D341Med (cell line): ENCODE data around the gene TGFB1I1.
"Not testable (repeated sequence)": the region's sequence is repeated elsewhere in the genome, so short reads cannot be mapped to it uniquely, and the experiment has no call there.

Experiments
- DNase-seq: peaks from one replicate; pipeline ENCODE4 v3.0.0; 2012; ENCODE audit warnings: low spot score

The TGFB1I1 gene

DNA sequence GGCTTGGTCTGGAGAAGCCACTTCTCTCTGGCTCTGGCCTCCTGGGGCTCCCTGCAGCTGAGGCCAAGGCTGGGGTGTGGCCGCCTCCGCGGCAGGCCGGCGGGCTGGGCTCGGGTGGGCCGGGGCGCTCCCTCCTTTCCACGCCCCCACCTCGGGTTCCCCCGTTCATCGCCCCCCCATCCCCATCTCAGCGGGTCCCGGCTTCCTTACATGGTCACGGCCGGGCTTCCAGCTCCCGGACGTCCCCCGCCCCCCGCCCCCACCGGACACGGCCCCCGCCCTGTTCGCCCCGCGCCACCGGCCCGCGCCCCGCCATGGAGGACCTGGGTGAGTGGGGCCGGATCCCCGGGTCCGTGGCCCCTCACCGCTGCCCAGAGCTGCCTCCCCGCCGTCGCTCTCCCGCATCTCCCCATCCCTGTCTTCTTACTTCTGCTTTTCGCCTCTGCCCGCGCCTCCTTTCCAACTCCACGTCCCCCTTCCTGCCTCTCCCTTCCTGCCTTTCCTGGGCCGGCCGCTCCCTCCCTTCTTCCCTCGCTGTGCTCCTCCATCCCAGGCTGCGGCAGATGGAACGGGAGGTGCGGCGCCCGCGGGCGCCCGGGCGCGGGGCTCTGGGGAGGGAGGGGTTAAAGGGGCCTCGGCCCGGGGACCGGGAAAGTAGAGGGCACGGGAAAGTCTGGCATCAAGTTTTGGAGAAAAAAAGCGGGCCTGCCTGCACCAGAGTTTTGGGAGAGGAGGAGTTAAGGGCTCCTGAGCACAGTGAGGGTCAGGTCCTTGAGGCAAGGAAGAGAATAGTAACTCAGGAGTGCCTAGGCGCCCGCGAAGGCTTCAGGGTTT is at the start of gene TGFB1I1:
Gene TGFB1I1 (plus strand): TSS at position 278 of the 834 bp plus-strand sequence. CDS start 37 bp downstream, at position 315.
- DNase-seq: no peak

DNA sequence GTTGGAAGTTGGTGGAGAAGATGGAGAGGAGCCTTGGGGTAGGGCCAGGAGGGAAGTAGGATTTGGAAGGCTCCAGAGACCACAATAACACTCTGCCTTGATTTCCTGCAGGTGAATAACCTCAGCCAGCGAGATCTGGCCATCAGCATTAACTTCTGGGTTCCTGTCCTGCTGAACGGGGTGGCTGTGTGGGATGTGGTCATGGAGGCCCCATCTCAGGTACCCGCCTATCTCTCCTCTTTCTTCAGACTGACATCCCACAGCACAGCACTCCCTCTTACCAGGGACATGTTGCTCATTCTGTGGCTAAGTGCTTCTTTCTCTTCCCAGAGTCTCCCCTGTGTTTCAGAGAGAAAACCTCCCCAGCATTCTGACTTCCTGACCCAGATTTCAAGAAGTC is 48.7 kb upstream of the TGFB1I1 start:
- no peak for DNase-seq

DNA sequence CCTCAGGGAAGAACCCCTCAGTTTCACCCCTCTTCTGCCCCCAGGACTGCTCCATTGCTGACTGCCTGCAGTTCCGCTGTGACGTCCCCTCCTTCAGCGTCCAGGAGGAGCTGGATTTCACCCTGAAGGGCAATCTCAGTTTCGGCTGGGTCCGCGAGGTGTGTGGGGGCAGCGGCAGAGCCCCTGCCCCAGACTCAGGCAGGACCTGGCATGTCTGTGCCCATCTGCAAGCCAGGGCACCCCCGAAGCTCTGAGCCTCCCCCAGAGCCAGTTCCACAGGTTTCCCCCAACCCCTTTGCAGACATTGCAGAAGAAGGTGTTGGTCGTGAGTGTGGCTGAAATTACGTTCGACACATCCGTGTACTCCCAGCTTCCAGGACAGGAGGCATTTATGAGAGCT is 48.2 kb upstream of the TGFB1I1 start:
- DNase-seq: no peak

DNA sequence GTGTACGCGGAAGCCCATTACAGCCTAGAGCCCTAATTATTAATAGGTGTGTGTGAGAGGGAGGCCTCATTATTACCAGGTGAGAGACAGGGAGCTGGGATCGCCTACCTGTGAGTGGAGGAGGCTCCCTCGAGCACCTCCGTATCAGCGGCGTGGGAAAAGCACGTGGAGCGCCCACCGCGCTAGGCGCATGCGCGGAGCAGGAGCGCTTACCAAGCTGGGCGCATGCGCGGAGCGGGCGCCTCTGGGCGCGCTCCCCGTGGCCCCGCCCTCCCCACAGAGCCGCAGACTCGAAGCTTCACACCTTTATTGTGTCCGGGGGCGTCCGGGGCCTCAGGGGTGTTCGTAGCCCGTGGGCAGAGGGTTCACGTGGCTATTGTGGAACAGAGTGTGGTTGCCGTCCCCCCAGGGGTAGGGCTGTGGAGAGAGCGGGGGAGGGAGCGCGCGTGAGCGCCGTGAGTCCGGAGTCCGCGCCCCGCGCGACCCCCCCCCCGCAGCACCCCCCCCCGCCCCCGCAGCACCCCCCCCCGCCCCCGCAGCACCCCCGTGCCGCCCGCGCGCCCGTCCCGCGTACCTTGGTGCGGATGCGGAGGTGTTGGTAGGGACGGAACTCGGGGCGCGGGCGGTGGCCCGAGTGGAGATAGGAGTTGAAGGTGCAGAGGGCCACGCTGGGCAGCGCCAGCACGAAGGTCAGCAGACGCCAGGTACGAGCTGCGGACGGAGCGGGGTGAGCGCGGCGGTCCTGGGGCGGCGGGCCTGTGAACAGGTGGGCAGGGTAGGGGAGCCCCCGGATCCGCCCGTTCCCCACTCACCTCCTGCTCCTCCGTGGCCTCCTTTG is 44.3 kb upstream of the TGFB1I1 start:
- DNase-seq: no peak

DNA sequence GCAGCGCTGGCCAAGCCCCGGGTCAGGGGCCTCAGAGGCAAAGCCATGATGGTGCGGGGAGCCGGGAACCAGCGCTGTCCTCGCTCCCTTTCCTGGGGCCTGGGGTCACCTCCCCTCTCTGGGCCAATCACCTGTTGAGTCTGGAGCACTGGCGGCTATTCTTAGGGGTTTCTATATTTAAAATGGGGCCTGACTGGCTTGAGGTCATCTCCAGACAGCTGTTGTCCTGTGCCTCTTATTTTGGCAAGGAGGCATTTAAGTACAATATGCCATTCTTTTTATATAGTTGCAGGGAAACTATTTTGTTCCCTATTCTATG is 43.7 kb upstream of the TGFB1I1 start, which contains the start of gene COX6A2:
Gene COX6A2 (minus strand): TSS at position 82 of the 319 bp plus-strand sequence. CDS start 35 bp downstream, at position 47.
- no peak for DNase-seq

DNA sequence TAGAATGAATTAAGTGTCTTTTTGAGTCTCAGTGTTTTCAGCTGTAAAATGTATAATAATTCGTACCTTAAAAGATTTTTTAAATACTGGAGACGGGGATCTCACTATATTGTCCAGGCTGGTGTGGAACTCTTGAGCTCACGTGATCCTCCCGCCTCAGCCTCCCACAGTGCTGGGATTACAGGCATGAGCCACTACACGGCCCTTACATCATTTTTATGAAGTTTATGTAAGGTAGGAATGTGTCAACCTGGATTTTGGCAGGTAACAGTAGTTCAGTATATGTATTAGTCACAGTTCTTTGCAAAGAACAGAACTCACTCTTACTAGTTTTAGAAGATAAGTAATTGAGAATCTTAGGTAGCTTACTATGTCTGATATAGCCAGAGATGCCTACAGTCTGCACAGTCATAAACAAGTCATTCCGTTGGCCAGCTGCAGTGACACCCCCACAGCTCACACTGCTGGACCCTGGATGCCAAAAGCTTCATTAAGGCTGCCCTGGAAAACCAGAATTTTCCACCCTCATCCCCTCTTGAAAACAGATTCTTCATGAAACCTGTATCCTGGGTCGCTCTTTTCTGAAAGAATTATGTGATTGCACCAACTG is 43.2 kb upstream of the TGFB1I1 start:
- DNase-seq: no peak

DNA sequence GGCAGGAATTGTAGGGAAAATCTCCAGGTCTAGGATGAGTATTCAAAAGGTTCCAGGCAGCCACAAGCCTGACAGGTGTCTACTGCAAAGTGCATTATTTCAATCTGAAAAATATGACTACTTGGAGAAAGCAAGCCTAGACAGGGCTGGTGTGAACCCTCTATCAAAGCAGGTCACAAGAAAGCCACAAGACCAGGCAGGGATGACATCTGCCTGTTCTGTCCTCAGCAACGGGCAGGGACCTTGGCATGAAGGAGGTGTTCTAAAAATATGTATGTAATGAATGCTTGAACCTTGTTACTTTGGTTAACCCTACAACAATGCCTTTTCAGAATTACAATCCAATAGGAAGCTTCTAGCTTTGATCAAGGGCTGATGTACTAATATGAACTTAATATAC is 42.6 kb upstream of the TGFB1I1 start:
- DNase-seq: no peak

DNA sequence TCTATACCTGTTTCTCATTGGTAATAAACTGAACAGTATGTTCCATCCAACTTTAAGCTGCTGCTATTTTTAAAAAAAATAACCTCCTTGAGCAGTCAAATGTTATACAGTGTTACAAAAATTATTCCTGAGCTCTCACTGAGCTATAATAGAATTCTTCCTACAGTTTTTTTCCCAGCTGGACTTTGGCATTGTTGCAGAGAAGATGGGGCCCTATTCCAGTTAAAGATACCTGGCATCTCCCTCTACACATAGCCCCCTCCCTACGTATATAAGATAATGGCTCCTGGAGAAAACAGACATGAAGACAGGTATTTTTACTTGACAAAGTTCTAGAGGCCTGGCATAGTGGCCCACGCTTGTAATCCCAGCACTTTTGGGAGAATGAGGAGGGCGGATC is 42.2 kb upstream of the TGFB1I1 start:
- DNase-seq: no peak

DNA sequence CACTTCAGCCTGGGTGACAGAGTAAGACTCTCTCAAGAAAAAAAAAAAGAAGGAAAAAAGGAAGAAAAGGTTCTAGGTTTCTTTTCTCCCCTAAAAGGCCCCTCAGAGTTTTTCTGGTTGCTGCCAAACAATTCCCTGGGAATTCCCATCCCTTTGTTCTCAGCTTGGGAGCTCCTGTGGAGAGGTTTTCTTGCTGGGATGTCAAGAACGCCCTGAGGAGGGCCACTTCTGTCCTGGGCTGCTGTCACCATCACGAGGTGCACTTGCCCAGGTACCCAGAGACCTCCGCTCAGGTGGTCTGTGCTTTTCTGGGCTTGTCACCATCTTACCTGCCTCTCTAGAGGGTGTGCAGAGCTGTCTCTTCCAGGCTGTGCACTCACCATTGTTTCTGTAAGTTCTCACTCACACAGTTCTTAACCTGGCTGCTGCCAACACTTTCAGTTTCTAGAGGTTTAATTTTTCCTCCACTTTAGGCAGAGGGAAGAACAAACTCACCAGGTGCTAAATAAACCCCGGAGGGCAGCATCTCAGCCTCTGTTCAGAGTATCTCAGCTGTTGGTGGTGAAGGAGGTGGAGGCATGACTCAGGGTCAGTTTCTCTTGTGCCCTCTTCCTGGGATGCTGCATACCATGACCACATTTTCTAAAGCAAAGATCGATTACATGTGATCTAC is 41.4 kb upstream of the TGFB1I1 start:
- DNase-seq: no peak

DNA sequence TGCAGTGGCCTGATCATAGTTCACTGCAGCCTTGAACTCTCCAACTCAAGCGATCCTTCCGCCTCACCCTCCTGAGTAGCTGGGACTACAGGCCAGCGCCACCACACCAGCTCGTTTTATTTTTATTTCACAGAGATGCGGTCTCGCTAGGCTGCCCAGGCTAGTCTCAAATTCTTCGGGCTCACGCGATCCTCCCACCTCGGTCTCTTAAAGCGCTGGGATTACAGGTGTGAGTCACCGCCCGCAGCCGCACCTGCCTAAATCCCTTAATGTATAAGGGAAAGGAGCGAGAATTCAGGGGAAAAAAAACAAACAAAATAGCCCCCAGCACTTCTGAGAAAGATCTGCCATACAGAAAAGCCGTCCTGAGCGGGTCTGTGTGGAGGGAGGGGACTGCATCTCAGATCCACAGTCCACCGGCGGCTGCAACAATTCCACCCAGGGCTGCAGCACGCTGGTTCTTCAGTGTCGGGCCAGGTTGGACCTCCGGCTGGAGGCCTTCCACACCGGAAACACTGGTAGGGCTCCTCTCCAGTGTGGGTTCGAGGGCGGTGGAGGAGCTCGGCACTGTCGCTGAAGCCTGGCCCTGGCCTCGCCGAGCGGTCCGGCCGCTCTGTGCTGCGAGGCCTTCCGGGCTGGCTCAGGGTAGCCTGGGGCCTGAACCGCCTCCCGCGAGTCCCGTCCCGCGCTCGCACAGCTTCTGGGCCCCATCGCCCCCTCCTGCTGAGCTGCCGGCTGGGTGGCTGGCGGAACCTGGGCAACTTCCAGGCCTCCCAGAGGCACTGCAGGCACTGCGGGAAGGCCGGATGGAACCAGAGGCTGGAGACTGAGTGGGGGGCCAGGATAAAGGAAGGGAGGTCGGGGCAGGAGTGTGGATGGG is 36.4 kb upstream of the TGFB1I1 start:
- no peak for DNase-seq

DNA sequence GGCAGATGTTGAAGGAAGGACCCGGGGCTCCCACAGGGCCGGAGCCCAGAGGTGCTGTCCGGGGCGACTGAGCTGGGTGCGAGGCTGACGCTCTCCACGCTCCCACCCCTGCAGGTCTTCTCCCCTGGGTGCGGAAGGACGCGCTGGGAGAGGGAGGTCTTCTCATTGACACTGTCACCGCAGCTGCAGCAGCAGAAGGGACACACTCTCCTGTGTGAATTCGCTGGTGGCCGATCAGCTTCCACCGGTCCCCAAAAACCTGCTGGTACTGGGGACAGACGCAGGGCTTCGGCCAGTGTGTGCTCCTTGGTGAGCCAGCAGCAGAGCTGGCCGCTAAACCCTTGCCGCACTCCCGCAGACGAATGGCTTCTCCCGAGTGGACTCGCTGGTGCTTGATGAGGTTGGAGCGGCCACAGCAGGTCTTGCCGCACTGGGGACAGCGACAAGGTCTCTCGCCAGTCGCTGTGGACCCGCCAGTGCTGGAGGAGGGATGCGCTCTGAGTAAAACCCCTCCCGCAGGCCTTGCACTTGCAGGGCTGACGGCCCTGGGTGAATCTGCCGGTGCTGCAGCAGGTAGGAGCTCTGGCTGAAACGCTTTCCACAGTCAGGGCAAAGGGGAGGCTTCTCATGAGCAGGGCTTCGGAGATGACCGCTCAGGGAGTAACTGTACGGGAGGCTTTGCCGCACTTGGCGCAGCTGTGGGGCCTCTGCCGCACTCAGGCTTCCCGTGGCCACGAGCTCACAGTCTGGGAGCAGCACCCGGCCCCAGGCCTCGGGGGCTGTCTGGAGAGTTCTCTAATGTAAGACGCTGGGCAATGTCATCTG is 35.5 kb upstream of the TGFB1I1 start:
- DNase-seq: no peak

DNA sequence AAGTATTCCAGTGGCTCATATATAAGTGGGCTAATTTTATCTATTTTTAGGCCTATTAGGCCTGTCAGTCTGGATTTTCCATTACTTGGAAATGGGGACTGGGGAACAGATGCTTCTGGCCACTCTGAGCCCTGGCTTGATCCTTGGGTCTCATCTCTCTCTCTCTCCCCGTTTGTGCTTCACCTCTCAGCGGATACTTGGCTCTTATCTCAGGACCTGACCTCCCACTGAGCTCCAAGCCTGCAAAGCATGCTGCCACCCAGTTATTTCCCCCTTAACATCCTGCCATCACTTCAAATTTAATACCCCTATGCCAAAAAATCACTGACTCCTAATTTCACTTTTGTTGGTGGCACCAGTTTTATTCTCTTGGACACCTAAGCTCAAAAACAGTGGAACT is 33.5 kb upstream of the TGFB1I1 start:
- no peak for DNase-seq

DNA sequence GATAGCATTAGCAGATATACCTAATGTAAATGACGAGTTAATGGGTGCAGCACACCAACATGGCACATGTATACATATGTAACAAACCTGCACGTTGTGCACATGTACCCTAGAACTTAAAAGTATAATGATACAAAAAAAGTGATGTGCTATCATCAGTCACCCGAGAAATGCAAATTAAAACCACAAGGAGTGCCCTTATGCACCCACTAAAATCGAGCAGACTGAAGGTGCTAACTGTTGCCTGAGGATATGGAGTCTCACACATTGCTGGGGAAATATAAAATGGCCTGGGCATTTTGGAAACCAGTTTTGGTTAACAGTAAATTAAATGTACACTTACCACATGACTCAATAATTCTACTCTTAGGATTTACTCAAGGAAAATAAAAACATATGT is 32.9 kb upstream of the TGFB1I1 start:
- DNase-seq: not testable (repeated sequence)

DNA sequence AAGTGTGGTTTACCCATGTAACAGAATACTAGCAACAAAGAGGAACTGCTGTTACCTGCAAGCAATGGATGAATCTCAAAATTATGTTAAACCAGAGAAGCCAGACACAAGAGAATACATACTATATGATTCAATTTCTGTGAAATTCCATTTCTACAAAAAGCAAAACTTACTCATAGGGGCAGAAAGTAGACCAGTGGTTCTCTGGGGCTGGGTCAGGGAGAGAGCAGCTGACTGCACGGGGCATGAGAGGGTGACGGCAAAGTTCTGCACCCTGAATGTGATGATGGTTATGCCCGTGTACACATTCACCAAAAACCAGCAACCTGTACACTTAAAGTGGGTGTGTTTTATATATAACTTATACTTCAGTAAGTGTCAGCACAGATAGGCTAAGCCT is 32.4 kb upstream of the TGFB1I1 start:
- DNase-seq: no peak

DNA sequence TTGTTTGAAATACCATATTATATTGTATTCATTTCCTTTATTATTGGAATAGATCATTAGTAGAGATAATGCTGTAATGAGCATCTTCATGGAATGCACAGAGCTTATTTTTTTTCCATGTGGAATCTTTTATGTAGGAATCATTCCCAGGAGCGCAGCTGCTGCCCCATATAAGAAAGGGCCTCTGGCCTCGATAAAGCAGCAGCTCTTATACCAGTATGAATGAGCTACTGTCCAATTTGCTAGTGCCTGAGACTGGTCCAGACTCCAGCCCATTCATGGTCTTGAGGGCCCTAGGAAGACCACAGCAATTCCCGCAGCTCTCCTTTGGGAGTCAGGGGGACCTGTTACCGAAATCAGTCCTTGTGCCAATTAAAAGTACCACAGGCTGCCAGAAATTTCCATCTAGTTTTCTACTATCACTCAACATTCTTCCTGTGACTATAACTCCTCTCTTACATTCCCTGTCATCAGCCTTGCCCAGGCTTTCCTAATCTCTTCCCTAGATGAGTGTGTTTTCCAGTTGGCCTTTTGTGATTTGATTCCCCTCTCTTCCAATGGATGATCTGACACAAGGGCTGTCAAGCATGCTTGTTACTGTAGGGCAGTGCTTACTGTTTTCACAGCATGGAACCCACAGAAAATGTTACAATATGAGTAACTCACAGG is 31.3 kb upstream of the TGFB1I1 start:
- DNase-seq: no peak

DNA sequence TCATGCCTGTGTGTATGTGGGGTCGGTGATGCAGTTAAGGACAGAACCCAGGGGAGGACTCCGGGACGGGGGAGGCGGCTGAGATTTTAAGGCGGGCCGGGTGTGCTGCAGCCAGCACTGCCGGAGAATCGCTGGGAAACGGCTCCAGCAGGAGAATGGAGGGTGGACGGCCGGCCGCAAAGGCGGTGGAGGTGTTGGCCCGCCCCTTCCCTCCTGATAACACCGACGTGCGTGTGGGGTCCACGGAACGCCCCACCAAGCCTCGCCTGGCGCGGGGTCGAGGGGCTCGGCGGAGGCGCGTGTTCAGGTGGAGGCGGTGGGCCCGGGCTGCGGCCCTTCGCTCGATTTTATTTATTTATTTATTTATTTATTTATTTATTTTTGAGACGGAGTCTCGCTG is 30.0 kb upstream of the TGFB1I1 start:
- no peak for DNase-seq

DNA sequence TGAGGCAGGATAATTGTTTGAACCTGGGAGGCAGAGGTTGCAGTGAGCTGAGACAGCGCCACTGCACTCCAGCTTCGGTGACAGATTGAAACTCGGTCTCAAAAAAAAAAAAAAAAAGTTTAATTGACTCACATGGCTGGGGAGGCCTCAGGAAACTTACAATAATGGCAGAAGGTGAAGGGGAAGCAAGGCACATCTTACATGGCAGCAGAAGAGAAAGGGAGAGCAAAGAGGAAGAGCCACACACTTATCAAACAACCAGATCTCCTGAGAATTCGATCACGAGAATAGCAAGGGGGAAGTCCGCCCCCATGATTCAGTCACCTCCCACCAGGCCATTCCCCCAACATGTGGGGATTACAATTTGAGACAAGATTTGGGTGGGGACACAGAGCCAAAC is 26.0 kb upstream of the TGFB1I1 start:
- DNase-seq: not testable (repeated sequence)

DNA sequence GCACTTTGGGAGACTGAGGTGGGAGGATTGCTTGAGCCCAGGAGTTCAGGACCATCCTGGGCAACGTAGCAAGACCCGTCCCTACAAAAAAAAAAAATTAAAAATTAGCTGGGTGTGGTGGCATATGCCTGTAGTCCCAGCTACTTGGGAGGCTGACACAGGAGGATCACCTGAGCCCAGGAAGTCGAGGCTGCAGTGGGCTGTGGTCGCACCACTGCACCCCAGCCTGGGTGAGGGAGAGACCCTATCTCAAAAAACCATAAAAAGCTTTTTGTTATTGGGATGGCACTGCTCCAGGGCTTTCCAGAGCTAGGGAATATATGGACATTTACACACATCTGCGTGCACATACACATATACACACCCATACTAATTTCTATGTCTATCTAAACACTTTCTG is 20.8 kb upstream of the TGFB1I1 start:
- DNase-seq: no peak

DNA sequence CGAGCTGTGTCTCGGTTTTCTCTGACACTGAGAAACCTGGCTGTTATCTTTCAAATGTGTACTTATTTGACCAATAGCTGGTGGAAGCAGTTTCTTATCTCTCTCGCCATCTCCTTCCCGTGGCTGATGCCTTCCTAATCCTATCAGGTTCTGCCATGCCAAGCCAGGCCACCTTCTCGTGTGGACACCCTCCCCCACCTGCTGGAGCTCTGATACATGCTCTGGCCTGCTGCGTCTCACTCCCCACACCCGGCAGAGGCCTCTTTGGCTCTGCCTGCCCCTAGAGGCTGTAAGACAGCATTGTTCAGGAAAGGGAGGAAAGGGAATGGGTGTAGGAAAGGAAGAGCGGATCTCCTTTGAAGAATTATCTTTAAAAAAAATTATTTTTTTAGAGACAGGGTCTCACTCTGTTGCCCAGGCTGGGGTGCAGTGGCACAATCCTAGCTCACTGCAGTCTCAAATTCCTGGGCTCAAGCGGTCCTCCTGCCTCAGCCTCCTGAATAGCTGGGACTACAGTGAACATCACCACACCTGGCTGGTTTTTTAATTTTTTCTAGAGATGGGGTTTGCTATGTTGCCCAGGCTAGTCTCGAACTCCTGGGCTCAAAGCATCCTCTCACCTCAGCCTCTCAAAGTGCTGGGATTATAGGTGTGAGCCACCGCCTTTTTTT is 20.1 kb upstream of the TGFB1I1 start:
- DNase-seq: peak; percentile 76
